HG02943 (cell line): ENCODE data around the gene C16orf95.
"Not testable (repeated sequence)": the region's sequence is repeated elsewhere in the genome, so short reads cannot be mapped to it uniquely, and the experiment has no call there.

Experiments
- ATAC-seq: cut with Tn5 transposase; IDR thresholded peaks from one replicate; pipeline ENCODE4 v1.9.1; 2021; ENCODE audit warnings: mild to moderate bottlenecking, low read depth, moderate library complexity; ENCODE audit not compliant: unreplicated experiment

Gene C16orf95

DNA sequence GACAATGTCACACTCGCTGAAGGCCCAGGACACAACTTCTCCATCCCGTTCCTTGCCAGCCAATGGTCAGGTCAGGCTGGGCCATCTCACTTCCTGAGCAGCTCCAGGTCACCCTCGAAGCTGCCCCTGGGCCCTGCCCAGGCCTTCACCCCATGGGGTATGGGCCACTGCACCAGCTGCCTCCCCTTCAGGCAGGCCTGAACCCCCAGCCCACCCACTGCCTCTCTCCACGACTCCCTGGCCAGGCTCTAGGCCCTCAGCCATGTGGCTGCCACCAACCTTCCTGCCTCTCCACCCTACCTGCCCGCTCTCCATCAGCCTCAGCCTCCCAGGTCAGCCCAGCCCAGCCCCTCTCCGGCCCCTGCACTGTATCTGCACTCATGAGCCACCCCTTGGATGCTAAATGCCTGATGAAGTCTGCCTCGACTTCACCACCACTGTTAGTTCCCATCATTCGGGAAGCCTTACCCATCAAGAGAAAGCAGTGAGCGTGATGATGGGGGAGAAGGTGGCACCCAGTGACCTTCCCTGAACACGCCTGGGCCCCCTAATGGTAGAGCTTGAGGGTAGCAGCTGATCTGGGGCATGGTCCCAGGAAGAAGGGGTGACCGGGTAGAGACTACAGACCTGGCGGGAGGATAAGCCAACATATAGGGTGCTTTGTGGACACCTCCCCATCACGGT lies 30.9 kb upstream of the C16orf95 start:
- no peak for ATAC-seq

DNA sequence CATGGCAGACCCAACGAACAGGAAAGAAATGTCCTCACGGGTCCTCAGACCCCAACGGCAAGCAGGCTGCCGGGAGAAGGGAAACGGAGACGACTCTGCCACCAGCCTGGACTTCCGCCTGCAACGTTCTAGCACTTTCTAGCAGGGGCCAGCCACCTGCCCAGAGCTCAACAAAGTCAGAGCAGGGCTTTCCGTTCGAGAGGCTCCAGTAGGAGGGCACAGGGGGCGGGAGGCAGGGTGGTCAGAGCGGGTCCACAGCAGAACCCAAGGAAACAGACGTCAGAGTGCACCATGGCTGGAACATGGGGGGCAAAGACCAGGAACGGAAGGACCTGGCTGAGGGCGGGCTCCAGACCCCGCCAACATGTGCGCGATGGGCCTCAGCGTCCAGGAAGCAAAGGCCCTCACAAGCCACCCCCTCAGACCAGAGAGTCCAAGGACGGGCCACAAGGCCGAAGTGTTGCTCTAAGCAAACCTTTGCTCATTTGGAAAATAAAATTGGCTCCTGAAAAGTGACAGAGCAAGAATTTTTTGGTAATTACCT lies 29.4 kb upstream of the C16orf95 start:
- no peak for ATAC-seq

- no peak for ATAC-seq
These were observed 28.7 kb upstream of the C16orf95 start for GRCh38 chr16:87345726-87346424.

DNA sequence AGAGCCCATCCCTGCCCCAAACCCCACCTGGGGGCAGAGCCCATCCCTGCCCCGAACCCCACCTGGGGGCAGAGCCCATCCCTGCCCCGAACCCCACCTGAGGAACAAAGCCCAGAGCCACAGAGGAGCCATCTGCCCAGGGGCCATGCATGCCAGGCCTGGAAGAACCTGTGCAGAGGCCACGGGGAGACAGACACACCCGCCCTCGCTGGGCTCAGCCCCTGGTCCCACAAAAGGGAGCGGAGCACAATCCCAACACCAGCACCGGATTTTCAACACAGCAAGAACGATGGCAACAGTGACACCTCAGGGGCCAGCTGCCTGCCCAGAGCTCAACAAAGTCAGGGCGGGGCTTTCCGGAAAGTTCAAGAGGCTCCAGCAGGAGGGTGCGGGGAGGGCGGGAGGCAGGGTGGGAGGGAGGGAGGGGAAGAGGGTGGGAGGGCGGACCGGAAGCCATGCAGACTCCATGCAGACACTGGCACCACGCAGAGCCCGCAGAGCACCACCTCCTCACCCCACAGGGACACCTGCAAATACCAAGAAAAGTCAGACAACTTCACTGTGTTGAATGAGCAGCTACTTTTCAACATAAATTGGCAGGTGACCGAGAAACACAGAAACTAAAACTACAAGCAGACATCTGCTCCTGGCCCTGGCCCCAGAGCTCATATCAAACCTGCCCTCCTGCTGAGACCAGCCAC lies 27.9 kb upstream of the C16orf95 start:
- ATAC-seq, result no peak

DNA sequence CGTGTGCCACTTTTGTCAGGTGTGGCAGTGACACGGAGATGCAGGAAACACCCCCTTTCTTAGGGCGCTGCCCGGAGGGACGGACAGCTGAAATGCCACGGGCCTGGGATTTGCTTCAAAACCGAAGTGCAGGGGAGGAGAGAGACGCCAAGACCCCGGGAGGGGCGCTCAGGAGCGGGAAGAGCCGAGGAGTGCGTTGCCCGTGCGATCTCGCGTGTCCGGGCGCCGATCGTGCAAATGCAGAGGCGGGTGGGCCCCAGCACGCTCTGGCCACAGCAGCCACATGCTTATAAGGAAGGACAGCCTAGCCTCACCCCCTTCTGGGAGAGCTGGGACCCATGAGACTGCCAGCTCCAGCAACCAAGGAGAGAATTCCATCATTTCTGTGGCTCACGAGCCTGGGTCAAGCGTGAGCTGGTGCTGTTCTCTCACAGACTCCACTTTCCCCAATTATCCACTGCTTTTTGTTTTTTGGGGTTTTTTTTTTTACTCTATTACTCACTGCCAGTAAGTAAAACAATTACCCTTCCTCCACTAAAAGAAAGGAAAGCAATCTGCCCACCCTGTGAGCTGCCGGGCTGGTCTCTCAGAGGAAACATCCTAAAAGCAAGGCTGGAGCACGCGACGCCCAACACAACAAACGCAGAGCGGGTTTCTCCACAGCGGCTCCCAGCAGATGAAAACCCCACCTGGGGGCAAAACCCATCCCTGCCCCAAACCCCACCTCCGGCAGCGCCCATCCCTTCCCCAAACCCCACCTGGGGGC lies 27.2 kb upstream of the C16orf95 start:
- no peak for ATAC-seq

GRCh38 chr16:87343753-87344050 lies 26.5 kb upstream of the C16orf95 start:
- no peak for ATAC-seq

- ATAC-seq, result no peak
These were observed 26.0 kb upstream of the C16orf95 start for GRCh38 chr16:87342978-87343752.

- ATAC-seq, result no peak
These were observed 25.3 kb upstream of the C16orf95 start for GRCh38 chr16:87342504-87342903.

GRCh38 chr16:87340198-87340597 lies 23.0 kb upstream of the C16orf95 start:
- ATAC-seq, result no peak

GRCh38 chr16:87339724-87340105 lies 22.5 kb upstream of the C16orf95 start:
- ATAC-seq, result not testable (repeated sequence)

GRCh38 chr16:87339086-87339723 lies 22.0 kb upstream of the C16orf95 start:
- ATAC-seq, result no peak

DNA sequence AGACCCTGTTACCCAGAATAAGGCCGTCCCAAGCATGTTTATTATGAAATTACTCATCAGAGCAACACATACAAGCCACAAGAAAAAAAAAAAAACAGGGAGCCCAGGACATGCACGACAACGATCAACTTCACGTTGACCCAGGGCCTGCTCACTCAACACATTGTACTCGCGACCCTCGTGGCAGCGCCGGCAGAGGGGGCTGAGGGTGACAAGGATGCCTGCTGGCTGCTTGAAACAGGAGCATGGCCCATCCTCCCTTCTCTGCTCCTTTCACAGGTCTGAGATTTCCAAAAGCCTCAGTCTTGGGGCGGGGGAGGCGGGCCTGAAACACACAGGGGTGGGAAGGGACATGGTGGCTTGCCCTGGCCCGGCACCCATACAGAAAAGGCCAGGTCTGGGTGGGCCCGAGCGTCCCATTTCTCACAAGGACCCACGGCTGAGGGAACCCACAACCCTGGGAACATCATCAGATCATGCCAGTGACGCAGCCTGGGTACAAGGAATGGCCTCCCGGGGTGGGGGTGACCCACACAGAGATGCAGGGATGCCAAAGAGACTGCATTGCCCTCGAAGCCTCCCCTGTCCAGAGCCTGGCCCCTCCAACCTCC lies 21.1 kb upstream of the C16orf95 start:
- ATAC-seq, result no peak

GRCh38 chr16:87337262-87337771 lies 20.1 kb upstream of the C16orf95 start:
- ATAC-seq, result no peak

- no peak for ATAC-seq
These were observed 19.4 kb upstream of the C16orf95 start for GRCh38 chr16:87336434-87337240.

- ATAC-seq, result no peak
These were observed 18.6 kb upstream of the C16orf95 start for GRCh38 chr16:87335625-87336433.

DNA sequence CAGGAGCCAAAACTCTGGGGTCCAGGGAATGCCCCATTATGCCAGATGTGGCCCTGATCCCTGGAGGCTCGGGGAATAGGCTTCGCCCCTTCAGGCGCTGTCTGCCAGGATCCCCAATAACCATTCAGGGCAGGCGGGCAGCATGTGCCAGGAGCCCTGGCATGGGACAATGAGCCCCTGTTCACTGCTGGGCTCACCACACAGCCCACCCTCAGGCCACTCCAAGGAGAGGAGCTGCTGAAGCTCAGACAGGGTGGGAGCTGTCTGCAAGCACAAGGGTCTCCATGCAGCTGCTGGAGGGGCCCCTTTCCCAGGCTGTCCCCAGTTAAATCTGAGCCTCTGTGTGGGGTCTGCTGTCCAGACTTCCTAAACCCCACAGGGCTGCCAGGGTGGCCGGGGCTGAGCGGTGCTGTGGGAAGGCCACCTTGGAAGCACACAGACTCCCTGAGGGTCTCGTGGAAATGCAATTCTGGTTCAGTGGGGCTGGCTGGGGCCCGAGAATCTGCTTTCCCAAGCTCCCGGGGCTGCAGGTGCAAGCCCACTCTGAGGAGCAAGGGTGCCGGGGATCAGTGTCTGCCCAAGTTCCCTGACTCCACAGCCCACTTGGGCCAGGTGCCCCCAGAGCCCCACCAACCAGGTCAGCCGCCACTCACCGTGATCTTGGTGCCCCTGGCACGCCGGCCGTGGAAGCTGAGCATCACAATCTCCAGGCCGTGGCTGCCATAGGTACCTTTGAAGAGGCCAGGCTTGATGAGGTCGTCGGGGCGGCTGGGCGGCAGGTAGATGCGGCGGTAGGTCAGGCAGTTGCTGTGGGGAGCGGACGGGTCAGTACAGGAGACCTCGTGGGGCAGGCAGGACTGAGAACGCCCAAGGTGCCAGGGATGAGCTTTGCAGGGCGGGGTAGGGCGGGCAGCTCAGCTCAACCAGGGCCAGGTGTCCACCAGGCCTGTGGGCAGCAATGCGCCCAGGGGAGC lies 17.7 kb upstream of the C16orf95 start:
- no peak for ATAC-seq
